Lung (tissue), 12 donors: Measurements from ENCODE around the gene RRH. TPM values are rescaled to one million over a fixed set of nuclear protein-coding genes. Genes with fewer than 3 reads are reported as not detected.
"Not testable (repeated sequence)": the region's sequence is repeated elsewhere in the genome, so short reads cannot be mapped to it uniquely, and the experiment has no call there.

Experiments
- ATAC-seq: fragments of 200-7000 bp; cut with Tn5 transposase; one replicate; pipeline ENCODE4 v1.9.1; 2020; ENCODE audit warnings: moderate number of reproducible peaks; ENCODE audit not compliant: insufficient read depth, low FRiP score
- DNase-seq, 3 donors: peaks; one replicate each; pipeline ENCODE4 v3.0.0-alpha.2; 2013 to 2017
- H3K27ac ChIP-seq, 2 donors: one replicate each; pipeline ENCODE4 v1.5.1; 2013; ENCODE audit warnings: mild to moderate bottlenecking in 2 of 2, moderate library complexity in 2 of 2, control low read depth in 1 of 2, inconsistent platforms in 1 of 2, low read depth in 1 of 2, low read length in 1 of 2
- H3K27me3 ChIP-seq, 3 donors: one replicate each; pipeline ENCODE4 v1.5.1; 2013; ENCODE audit warnings: low read length in 2 of 3; ENCODE audit not compliant: control insufficient read depth in 3 of 3, insufficient read depth in 3 of 3
- H3K36me3 ChIP-seq, 4 donors: one replicate each; pipeline ENCODE4 v1.5.1; 2013; ENCODE audit warnings: low read length in 4 of 4, mild to moderate bottlenecking in 1 of 4, moderate library complexity in 1 of 4; ENCODE audit not compliant: control insufficient read depth in 4 of 4, insufficient read depth in 4 of 4
- H3K4me1 ChIP-seq, 5 donors: one replicate each; pipeline ENCODE4 v1.5.1; 2013; ENCODE audit warnings: low read length in 5 of 5, mild to moderate bottlenecking in 2 of 5, moderate library complexity in 1 of 5; ENCODE audit not compliant: control insufficient read depth in 5 of 5, insufficient read depth in 5 of 5
- H3K4me3 ChIP-seq: one replicate; pipeline ENCODE4 v1.5.1; 2013; ENCODE audit warnings: mild to moderate bottlenecking, control low read depth, moderate library complexity
- H3K9ac ChIP-seq, 2 donors: one replicate each; pipeline ENCODE4 v1.5.1; 2013; ENCODE audit warnings: low read length in 2 of 2, control low read depth in 1 of 2; ENCODE audit not compliant: insufficient read depth in 1 of 2
- H3K9me3 ChIP-seq, 4 donors: one replicate each; pipeline ENCODE4 v1.5.1; 2013; ENCODE audit warnings: low read length in 3 of 4, mild to moderate bottlenecking in 1 of 4, moderate library complexity in 1 of 4; ENCODE audit not compliant: control insufficient read depth in 4 of 4, insufficient read depth in 3 of 4
- WGBS, 2 donors: extraction: QIAGEN DNeasy Blood & Tissue Kit; methylation state at CpG; one replicate each; pipeline ENCODE4 v1.1.7; 2013; 5-methylcytosine and 5-hydroxymethylcytosine counted together
- polyA plus RNA-seq, 2 donors: library from polyadenylated mRNA; stranded (reverse); fragments of 200-250 nt; gene quantifications; one replicate each; pipeline ENCODE4 v1.2.1, GENCODE V29; 2013
- total RNA-seq, 2 donors: library from RNA; depleted of rRNA in 1 of 2; stranded (reverse); fragments of >200 nt in 1 of 2; gene quantifications; one replicate each; pipeline ENCODE4 v1.2.1, GENCODE V29; 2014 to 2021
- TF ChIP-seq, protein P1 (sequence below): IDR thresholded peaks from 2 replicates; pipeline ENCODE4 v1.5.1; 2012; ENCODE audit warnings: mild to moderate bottlenecking; ENCODE audit errors: control extremely low read depth, extremely low read depth
- donor health status: control.
- donor health status: control.
- donor health status: Bipolar disorder and iron deficiency.
- donor health status: healthy.
- donor health status: DM: yes; HTN: yes; CAD: no.

Gene RRH
- total and polyA plus RNA-seq, 4 donors, result 0.10 to 0.21 (median 0.20) TPM; not detected in 1

DNA sequence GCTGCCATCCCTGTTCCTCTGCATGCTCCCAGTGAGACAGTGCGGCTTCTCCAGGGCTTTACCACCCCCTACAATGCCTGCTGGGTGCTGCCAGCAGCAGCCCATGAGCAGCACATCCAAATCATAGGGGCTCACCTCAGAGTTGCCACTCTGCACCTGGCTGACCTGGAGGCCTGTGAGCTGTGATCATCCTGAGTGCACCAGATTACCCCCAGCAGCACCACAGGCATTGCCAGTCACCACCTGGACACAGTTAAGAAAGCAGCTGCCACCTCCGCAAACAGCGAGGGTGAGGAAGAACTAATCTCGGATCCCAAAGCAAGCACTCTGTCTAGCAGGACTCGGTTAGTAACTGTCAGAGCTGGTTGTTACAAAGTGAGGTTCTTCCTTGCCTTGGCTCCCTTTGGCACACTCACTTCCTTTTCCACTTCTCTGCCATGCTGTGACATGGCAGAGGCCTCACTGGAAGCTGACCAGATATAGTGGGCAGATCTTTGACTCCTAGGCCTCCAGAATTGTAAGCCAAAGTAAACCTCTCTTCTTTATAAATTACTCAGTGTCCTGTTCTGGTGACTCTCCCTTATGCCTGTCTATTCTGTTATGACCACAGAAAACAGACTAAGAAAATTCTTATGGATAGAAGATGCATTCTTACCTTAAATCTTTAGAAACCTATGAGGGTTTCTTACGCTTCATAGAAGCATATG is 45.3 kb downstream of the RRH start:
- H3K9me3 ChIP-seq, result peaks cover 0 to 6% (median 0%) of the 10 kb centered on the region in 4 donors
- H3K27me3 ChIP-seq, result no peaks in the 10 kb centered on the region
- WGBS, 2 donors, result 97% methylated on average over 6 of the region's 6 CpGs
- H3K9ac ChIP-seq, result no peak overlapping the region
- no peak for ATAC-seq
- H3K27ac ChIP-seq, result no peak overlapping the region
- DNase-seq, result no peak
- TF ChIP-seq, protein P1, sequence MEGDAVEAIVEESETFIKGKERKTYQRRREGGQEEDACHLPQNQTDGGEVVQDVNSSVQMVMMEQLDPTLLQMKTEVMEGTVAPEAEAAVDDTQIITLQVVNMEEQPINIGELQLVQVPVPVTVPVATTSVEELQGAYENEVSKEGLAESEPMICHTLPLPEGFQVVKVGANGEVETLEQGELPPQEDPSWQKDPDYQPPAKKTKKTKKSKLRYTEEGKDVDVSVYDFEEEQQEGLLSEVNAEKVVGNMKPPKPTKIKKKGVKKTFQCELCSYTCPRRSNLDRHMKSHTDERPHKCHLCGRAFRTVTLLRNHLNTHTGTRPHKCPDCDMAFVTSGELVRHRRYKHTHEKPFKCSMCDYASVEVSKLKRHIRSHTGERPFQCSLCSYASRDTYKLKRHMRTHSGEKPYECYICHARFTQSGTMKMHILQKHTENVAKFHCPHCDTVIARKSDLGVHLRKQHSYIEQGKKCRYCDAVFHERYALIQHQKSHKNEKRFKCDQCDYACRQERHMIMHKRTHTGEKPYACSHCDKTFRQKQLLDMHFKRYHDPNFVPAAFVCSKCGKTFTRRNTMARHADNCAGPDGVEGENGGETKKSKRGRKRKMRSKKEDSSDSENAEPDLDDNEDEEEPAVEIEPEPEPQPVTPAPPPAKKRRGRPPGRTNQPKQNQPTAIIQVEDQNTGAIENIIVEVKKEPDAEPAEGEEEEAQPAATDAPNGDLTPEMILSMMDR, result no peak
- peaks cover 0 to 5% (median 0%) of the 10 kb centered on the region in 4 donors for H3K36me3 ChIP-seq
- no peaks in the 10 kb centered on the region for H3K4me1 ChIP-seq
- H3K4me3 ChIP-seq, result no peak overlapping the region

- Histone ChIP-seq H3K36me3 (peaks cover 0 to 5% (median 0%) of the 10 kb centered on the region in 4 donors), H3K27ac (no peak overlapping the region), H3K4me3 (no peak overlapping the region), H3K4me1 (no peaks in the 10 kb centered on the region), H3K9me3 (peaks cover 0 to 6% (median 0%) of the 10 kb centered on the region in 4 donors), H3K9ac (no peak overlapping the region), H3K27me3 (no peaks in the 10 kb centered on the region)
- 59 to 72% methylated on average over 11 of the region's 11 CpGs for WGBS, 2 donors
- TF ChIP-seq, protein P1, result no peak
- DNase-seq (no peak), ATAC-seq (no peak)
These were observed 46.2 kb downstream of the RRH start for GRCh38 chr4:109873791-109874514.

GRCh38 chr4:109875106-109875505 is 47.3 kb downstream of the RRH start:
- Histone ChIP-seq H3K9ac (no peak overlapping the region), H3K4me3 (no peak overlapping the region), H3K4me1 (no peaks in the 10 kb centered on the region), H3K36me3 (peaks cover 0 to 2% (median 0%) of the 10 kb centered on the region in 4 donors), H3K9me3 (peaks cover 0 to 6% (median 0%) of the 10 kb centered on the region in 4 donors), H3K27ac (no peak overlapping the region), H3K27me3 (no peaks in the 10 kb centered on the region)
- WGBS, 2 donors, result 93 to 97% methylated on average over 1 of the region's 1 CpG
- TF ChIP-seq, protein P1, result no peak
- no peak for DNase-seq
- no peak for ATAC-seq

DNA sequence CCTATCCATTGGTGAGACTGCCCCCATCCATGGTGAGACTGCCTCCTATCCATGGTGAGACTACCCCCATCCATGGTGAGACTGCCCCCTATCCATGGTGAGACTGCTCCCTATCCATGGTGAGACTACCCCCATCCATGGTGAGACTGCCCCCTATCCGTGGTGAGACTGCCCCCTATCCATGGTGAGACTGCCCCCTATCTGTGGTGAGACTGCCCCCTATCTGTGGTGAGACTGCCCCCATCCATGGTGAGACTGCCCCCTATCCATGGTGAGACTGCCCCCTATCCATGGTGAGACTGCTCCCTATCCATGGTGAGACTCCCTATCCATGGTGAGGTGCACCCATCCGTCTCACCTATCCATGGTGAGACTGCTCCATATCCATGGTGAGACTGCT is 47.8 kb downstream of the RRH start:
- not testable (repeated sequence) for H3K36me3 ChIP-seq, DNase-seq, H3K4me1 ChIP-seq, H3K9me3 ChIP-seq, H3K4me3 ChIP-seq, H3K27me3 ChIP-seq, H3K9ac ChIP-seq, ATAC-seq, H3K27ac ChIP-seq
- 79 to 82% methylated on average over 2 of the region's 2 CpGs for WGBS, 2 donors
